ENCODE data around the gene SLC27A6. TPM values are rescaled to one million over a fixed set of nuclear protein-coding genes. Genes with fewer than 3 reads are reported as not detected.

SLC27A6 gene
- total RNA-seq, 2 donors from 2014 or later: not detected

DNA sequence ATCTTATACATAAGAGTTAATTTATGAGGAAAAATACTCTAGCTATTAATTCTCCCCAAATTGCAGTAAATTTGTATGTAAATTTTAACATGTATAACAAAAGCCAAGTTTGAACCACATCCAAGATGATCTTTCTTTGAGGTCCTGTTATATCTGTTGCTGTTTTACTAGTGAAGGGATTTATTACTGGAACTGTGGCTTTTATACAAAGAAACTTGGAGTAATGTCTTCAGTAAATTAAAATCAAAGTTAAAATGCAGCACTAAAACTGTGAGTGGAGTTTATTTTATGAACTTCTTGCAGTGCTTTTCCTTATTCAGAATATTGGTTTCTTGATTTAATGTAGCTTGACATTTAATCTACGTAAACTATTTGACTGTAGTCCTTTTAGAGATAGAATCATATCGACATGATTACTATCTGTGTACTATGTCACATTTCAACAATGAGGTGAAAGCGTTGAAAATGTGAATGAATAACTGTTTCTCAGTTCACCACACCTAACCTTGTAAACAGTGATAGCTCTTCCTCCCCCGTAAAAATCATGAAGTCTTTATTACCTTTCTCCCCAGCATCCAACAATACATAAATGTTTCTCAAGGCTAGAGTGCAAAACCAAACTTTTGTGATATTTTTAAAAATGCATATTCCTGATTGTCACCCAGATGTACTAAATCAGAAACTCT lies 76.1 kb downstream of the SLC27A6 start:
- H3K27ac Mint-ChIP-seq: no peak overlapping the region

DNA sequence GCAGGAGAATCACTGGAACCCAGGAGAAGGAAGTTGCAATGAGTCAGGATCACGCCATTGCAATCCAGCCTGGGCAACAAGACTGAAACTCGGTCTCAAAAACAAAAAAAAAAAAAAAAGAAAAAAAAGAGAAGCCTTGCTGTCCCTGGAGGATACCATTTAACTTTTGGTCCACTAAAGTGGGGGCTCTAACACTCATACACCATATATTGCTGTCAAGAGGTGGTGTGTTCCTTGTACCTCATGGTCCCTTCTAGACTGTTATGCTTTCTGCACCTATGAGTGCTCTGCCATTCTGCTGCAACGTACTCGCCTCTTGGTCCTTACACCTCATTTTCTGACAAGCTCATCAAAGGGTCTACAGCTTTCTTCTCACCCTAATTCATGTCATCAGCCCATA lies 77.0 kb downstream of the SLC27A6 start:
- Mint-ChIP-seq H3K36me3 (peaks cover 8 to 19% of the 10 kb centered on the region in 2 donors), H3K9me3 (peaks cover 20 to 25% of the 10 kb centered on the region in 2 donors), H3K27ac (no peak overlapping the region)
- no peak for DNase-seq (ENCODE audit: low spot score in 2 of 2)
- no peak for ATAC-seq

More for the DNA sequence above, 76.1 kb downstream of the SLC27A6 start:
- peaks cover 8 to 19% of the 10 kb centered on the region in 2 donors for H3K36me3 Mint-ChIP-seq
- H3K9me3 Mint-ChIP-seq: peaks cover 20 to 25% of the 10 kb centered on the region in 2 donors
- ATAC-seq (no peak), DNase-seq (ENCODE audit: low spot score in 2 of 2) (no peak)

DNA sequence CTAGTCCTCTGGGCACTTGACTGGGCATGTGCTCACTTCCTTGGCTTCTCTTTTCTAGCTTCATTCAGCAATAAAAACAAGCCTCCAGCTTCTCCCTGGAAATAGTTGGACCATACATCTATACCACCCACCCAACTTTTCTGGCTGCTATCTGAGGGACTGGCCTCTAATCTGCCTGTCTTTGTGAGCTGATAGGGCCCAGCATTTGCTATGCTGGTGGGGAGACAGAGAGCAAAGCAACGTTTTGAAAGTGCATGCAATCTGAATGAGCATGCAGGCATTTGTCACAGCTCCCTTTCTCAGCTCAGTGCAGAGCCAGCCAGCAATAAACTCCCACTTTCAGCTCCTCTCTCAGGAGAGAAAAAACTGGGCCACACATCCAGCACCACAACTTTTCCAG lies 78.6 kb downstream of the SLC27A6 start:
- DNase-seq (ENCODE audit: low spot score in 2 of 2): no peak
- no peak for ATAC-seq
- peaks cover 20 to 25% of the 10 kb centered on the region in 2 donors for H3K9me3 Mint-ChIP-seq
- H3K27ac Mint-ChIP-seq: no peak overlapping the region
- H3K36me3 Mint-ChIP-seq: peaks cover 8 to 19% of the 10 kb centered on the region in 2 donors

- H3K36me3 Mint-ChIP-seq: peaks cover 8 to 19% of the 10 kb centered on the region in 2 donors
- ATAC-seq: no peak
- no peak for DNase-seq (ENCODE audit: low spot score in 2 of 2)
- peaks cover 20 to 25% of the 10 kb centered on the region in 2 donors for H3K9me3 Mint-ChIP-seq
- no peak overlapping the region for H3K27ac Mint-ChIP-seq
Observed at GRCh38 chr5:129046151-129046550, 80.9 kb downstream of the SLC27A6 start.

DNA sequence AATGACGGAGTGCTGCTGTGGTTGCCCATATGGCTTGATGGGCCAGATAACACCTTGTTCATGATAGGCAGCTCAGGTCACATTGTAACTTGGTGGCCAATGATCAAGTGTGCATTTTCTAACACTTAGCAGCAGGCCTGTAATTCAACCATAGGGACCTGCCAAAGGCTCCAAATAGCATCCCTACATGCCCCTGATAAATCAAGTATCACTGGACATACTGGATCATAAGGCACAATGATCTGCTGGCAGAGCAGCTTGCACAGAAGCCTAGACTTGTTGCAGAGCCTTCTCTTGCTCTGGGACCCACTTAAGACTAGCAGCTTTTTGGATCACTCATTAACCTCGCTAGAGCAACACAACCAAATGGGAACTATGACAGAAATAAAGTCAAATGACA lies 83.2 kb downstream of the SLC27A6 start:
- no peak for ATAC-seq
- no peak for DNase-seq (ENCODE audit: low spot score in 2 of 2)
- Mint-ChIP-seq H3K27ac (no peak overlapping the region), H3K9me3 (peaks cover 20 to 21% of the 10 kb centered on the region in 2 donors), H3K36me3 (peaks cover 8 to 19% of the 10 kb centered on the region in 2 donors)

DNA sequence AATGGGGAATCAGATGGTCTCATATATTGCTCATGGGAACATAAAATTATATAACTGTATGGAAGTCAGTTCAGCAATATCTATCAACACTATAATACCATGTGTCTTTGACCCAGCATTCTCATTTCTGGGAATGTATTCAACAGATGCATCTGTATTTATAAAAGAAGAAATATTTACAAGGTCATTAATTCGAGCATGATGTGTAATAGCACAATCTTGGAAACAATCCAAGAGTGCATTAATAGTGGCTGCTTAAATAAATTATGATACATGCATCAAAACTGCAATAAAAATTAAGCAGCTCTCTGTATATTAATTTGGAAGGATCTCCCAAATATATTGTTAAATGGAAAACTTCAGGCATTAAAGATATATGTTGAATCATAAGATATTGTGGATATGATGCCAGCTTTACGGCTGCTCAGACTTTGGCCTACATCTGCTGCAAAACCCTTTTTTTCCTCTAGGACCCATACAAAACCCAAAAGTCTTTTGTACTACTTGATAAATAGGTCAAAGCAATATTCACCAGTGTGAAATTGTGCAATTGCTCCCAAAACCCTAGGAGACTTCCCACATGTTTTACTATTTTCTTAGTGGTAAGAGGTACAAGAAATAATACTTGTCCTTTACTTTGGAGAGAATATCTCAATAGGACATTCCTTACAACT lies 84.0 kb downstream of the SLC27A6 start:
- Mint-ChIP-seq H3K9me3 (peaks cover 16 to 18% of the 10 kb centered on the region in 2 donors), H3K36me3 (peaks cover 4 to 14% of the 10 kb centered on the region in 2 donors), H3K27ac (no peak overlapping the region)
- DNase-seq (ENCODE audit: low spot score in 2 of 2) (no peak), ATAC-seq (no peak)

- ATAC-seq: no peak
- Mint-ChIP-seq H3K27ac (peak overlapping the region in 1 of 2 donors; percentile 26), H3K36me3 (peaks cover 0 to 2% of the 10 kb centered on the region in 2 donors), H3K9me3 (no peaks in the 10 kb centered on the region)
- DNase-seq (ENCODE audit: low spot score in 2 of 2): no peak
Observed at GRCh38 chr5:129051283-129051682, 86.0 kb downstream of the SLC27A6 start.

- H3K9me3 Mint-ChIP-seq: peaks cover 3 to 7% of the 10 kb centered on the region in 2 donors
- no peak for ATAC-seq
- peaks cover 0 to 9% of the 10 kb centered on the region in 2 donors for H3K36me3 Mint-ChIP-seq
- no peak for DNase-seq (ENCODE audit: low spot score in 2 of 2)
- no peak overlapping the region for H3K27ac Mint-ChIP-seq
Observed at GRCh38 chr5:129053438-129053837, 88.2 kb downstream of the SLC27A6 start.

- peaks cover 3 to 7% of the 10 kb centered on the region in 2 donors for H3K9me3 Mint-ChIP-seq
- ATAC-seq: no peak
- H3K36me3 Mint-ChIP-seq: peaks cover 0 to 9% of the 10 kb centered on the region in 2 donors
Observed at GRCh38 chr5:129057329-129057728, 92.0 kb downstream of the SLC27A6 start.

GRCh38 chr5:129061849-129062248 lies 96.6 kb downstream of the SLC27A6 start:
- ATAC-seq: no peak
- Mint-ChIP-seq H3K9me3 (peaks cover 0 to 5% of the 10 kb centered on the region in 2 donors), H3K36me3 (peaks cover 0 to 1% of the 10 kb centered on the region in 2 donors), H3K27ac (no peak overlapping the region)
- no peak for DNase-seq (ENCODE audit: low spot score in 2 of 2)

More at GRCh38 chr5:129057329-129057728, 92.0 kb downstream of the SLC27A6 start:
- no peak overlapping the region for H3K27ac Mint-ChIP-seq
- no peak for DNase-seq (ENCODE audit: low spot score in 2 of 2)

DNA sequence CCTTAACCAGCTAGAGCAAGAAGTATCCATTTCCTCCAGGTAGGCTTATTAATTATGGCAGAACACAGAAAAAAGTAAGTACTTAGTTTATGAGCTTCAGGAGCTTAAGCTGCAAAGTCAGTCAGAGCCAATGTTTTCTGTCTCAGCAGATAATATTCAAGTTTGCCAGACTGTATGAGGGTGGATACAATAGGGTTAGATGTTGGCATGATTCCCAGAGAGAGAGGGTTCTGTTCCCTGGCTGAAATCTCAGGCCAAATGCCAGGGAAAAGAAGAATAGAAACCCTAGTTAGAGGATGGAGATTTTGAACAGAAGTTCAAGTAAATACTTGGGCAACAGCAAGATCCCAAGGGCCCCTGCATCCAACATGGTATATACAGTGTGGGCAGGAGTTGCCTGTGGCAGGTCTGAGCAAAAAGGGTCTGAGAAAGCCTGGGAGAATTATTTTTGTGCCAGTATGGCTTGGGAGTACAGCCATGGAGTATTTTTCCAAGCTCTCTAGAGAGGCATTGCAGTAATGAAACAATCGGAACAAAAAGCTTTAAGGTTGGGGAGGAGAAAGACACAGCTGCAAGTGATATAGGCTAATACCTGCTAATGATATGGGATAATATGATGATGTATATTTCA lies 98.3 kb downstream of the SLC27A6 start:
- Mint-ChIP-seq H3K36me3 (no peaks in the 10 kb centered on the region), H3K27ac (no peak overlapping the region)

GRCh38 chr5:129065721-129066120 lies 100.4 kb downstream of the SLC27A6 start:
- ATAC-seq (no peak), DNase-seq (ENCODE audit: low spot score in 2 of 2) (no peak)
- H3K36me3 Mint-ChIP-seq: no peaks in the 10 kb centered on the region
- no peak overlapping the region for H3K27ac Mint-ChIP-seq
- H3K9me3 Mint-ChIP-seq: no peaks in the 10 kb centered on the region

More for the DNA sequence above, 98.3 kb downstream of the SLC27A6 start:
- DNase-seq (ENCODE audit: low spot score in 2 of 2) (no peak), ATAC-seq (no peak)
- no peaks in the 10 kb centered on the region for H3K9me3 Mint-ChIP-seq

- no peaks in the 10 kb centered on the region for H3K36me3 Mint-ChIP-seq
- no peak overlapping the region for H3K27ac Mint-ChIP-seq
- no peaks in the 10 kb centered on the region for H3K9me3 Mint-ChIP-seq
- no peak for ATAC-seq
- DNase-seq (ENCODE audit: low spot score in 2 of 2): no peak
Observed at GRCh38 chr5:129067745-129068144, 102.5 kb downstream of the SLC27A6 start.

- no peak for DNase-seq (ENCODE audit: low spot score in 2 of 2)
- no peaks in the 10 kb centered on the region for H3K36me3 Mint-ChIP-seq
- ATAC-seq: no peak
- H3K9me3 Mint-ChIP-seq: no peaks in the 10 kb centered on the region
- H3K27ac Mint-ChIP-seq: no peak overlapping the region
Observed at GRCh38 chr5:129069292-129069691, 104.0 kb downstream of the SLC27A6 start.

DNA sequence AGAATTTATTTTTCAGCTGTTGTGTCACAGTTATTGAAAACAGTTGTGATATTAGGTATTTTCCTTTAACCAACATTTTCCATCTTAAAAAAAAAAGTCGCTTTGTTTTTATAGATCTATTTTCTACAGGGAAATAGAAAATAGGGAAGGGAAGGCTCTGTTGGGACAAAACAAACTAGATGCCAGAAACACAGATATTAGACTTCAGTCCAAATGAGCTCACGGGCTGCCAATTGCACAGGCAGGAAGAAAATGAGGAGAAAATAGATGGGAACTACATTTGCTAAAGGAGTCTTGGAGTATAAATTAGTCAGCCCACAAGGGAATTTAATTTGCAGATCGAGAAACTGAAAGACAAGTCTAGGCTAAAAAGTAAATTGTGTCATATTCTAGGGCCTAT lies 107.8 kb downstream of the SLC27A6 start:
- H3K27ac Mint-ChIP-seq: no peak overlapping the region
- DNase-seq (ENCODE audit: low spot score in 2 of 2) (no peak), ATAC-seq (no peak)
- no peaks in the 10 kb centered on the region for H3K36me3 Mint-ChIP-seq
- H3K9me3 Mint-ChIP-seq: no peaks in the 10 kb centered on the region

GRCh38 chr5:129074903-129075302 lies 109.6 kb downstream of the SLC27A6 start:
- DNase-seq (ENCODE audit: low spot score in 2 of 2) (no peak), ATAC-seq (no peak)
- Mint-ChIP-seq H3K9me3 (no peaks in the 10 kb centered on the region), H3K27ac (no peak overlapping the region), H3K36me3 (no peaks in the 10 kb centered on the region)

DNA sequence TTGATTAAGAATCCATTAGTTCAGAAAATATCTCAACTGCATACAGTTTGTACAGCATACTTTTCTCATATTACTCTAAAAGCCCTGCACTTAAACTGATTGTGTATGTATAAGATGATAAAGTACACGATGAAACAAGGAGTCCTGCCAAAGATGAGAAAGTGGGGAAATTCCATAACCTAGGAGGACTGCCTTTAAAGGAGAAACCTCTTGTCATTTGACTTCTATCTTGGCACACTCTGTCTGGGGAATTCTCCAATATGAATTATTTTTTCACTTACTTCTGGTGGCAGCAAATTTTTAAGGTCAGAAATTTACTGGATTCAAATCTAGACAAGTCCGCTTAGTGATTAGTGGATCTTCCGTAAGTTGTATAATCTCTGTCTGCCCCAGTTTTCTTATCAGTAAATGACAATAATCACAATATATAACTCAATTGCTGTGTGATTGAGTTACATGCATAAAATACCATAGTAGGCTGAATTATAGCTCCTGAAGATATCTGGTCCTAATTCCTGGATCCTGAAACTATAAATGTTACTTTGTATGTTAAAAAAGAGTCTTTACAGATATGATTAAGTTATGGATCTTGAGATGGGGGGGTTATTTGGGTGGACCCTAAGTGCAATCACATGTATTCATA lies 112.3 kb downstream of the SLC27A6 start:
- no peak overlapping the region for H3K27ac Mint-ChIP-seq
- DNase-seq (ENCODE audit: low spot score in 2 of 2) (no peak), ATAC-seq (no peak)
- H3K9me3 Mint-ChIP-seq: no peaks in the 10 kb centered on the region
- H3K36me3 Mint-ChIP-seq: no peaks in the 10 kb centered on the region

All from activated naive CD4-positive, alpha-beta T cell treated with anti-CD3 and anti-CD28 coated beads, Interleukin-2, amount 50 U/mL, for 72 hours (primary cell).